HEK293 (cell line): ENCODE measurements around the gene TLE3.

Experiments
- CTCF ChIA-PET: fragments of 350-600 bp; formaldehyde crosslinking; extraction: SDS; loops from one replicate; lab custom pipeline; 2021; ENCODE audit warnings: antibody characterized with exemption; lab: Yijun Ruan, JAX
- POLR2A ChIA-PET: fragments of 300-600 bp; formaldehyde crosslinking; extraction: SDS; loops from one replicate; lab custom pipeline; 2020; ENCODE audit warnings: antibody characterized with exemption, inconsistent platforms; lab: Yijun Ruan, JAX
- H3K27ac ChIP-seq: fragments of 200-500 bp; sonication (Bioruptor generic); 2 replicates; pipeline ENCODE4 v1.5.1; 2014; ENCODE audit warnings: low read depth, low read length, control low read depth, inconsistent platforms; ENCODE audit errors: extremely low read depth
- H3K36me3 ChIP-seq, 2 experiments: fragments of 200-500 bp in 1 of 2; sonication (Bioruptor generic) in 1 of 2; 1 replicate in 1 of 2; 2 replicates in 1 of 2; pipeline ENCODE4 v1.5.1; 2014 to 2017; ENCODE audit warnings: inconsistent platforms in 2 of 2, low read length in 2 of 2; ENCODE audit not compliant: control insufficient read depth in 2 of 2, insufficient read depth in 1 of 2
- H3K4me1 ChIP-seq: fragments of 200-500 bp; sonication (Bioruptor generic); 2 replicates; pipeline ENCODE4 v1.5.1; 2014; ENCODE audit warnings: mild to moderate bottlenecking, low read length, inconsistent platforms; ENCODE audit not compliant: control insufficient read depth, insufficient read depth
- H3K4me3 ChIP-seq: 2 replicates; pipeline ENCODE4 v1.5.1; 2011; ENCODE audit warnings: low read depth, mild to moderate bottlenecking, control low read depth, low read length, moderate library complexity
- H3K9me3 ChIP-seq: fragments of 200-500 bp; sonication (Bioruptor generic); 2 replicates; pipeline ENCODE4 v1.5.1; 2014; ENCODE audit warnings: low read depth, low read length, inconsistent platforms; ENCODE audit not compliant: control insufficient read depth, insufficient read depth
- IKZF3 ChIP-seq: fragments of 450-650 bp; IDR thresholded peaks from 2 replicates; pipeline ENCODE4 v1.5.0; 2018; ENCODE audit warnings: missing biosample characterization, mild to moderate bottlenecking, missing genetic modification characterization, moderate library complexity
- KLF16 ChIP-seq: fragments of 450-650 bp; formaldehyde crosslinking; IDR thresholded peaks from 2 replicates; pipeline ENCODE4 v1.5.1; 2017; ENCODE audit warnings: missing biosample characterization, missing genetic modification characterization
- MZF1 ChIP-seq: fragments of 450-650 bp; formaldehyde crosslinking; IDR thresholded peaks from 2 replicates; pipeline ENCODE4 v1.5.1; 2017; ENCODE audit warnings: missing biosample characterization, missing genetic modification characterization, borderline replicate concordance
- REPIN1 ChIP-seq: fragments of 450-650 bp; formaldehyde crosslinking; IDR thresholded peaks from 2 replicates; pipeline ENCODE4 v1.5.1; 2017; ENCODE audit warnings: missing biosample characterization, missing genetic modification characterization, low read depth
- WT1 ChIP-seq: fragments of 450-650 bp; formaldehyde crosslinking; IDR thresholded peaks from 2 replicates; pipeline ENCODE4 v1.5.1; 2016; ENCODE audit warnings: missing biosample characterization, missing genetic modification characterization
- ZBTB7A ChIP-seq: fragments of 450-650 bp; formaldehyde crosslinking; IDR thresholded peaks from 2 replicates; pipeline ENCODE4 v1.5.1; 2016; ENCODE audit warnings: low read depth, missing biosample characterization, missing genetic modification characterization
- ZNF174 ChIP-seq: fragments of 450-650 bp; formaldehyde crosslinking; IDR thresholded peaks from 2 replicates; pipeline ENCODE4 v1.5.0; 2017; ENCODE audit warnings: missing biosample characterization, mild to moderate bottlenecking, missing genetic modification characterization
- ZNF184 ChIP-seq: fragments of 450-650 bp; IDR thresholded peaks from 2 replicates; pipeline ENCODE4 v1.5.1; 2018; ENCODE audit warnings: missing biosample characterization, mild to moderate bottlenecking, missing genetic modification characterization
- ZNF24 ChIP-seq: fragments of 450-650 bp; formaldehyde crosslinking; IDR thresholded peaks from 2 replicates; pipeline ENCODE4 v1.5.1; 2016; ENCODE audit warnings: missing biosample characterization, missing genetic modification characterization
- ZNF292 ChIP-seq: fragments of 450-650 bp; formaldehyde crosslinking; IDR thresholded peaks from 2 replicates; pipeline ENCODE4 v1.5.1; 2016; ENCODE audit warnings: low read depth, missing biosample characterization, missing genetic modification characterization, borderline replicate concordance
- ZNF324 ChIP-seq: fragments of 450-650 bp; formaldehyde crosslinking; IDR thresholded peaks from 2 replicates; pipeline ENCODE4 v1.5.1; 2016; ENCODE audit warnings: missing biosample characterization, missing genetic modification characterization
- ZNF544 ChIP-seq: fragments of 450-650 bp; formaldehyde crosslinking; IDR thresholded peaks from 2 replicates; pipeline ENCODE4 v1.5.0; 2017; ENCODE audit warnings: missing biosample characterization, missing genetic modification characterization
- ZNF596 ChIP-seq: fragments of 450-650 bp; IDR thresholded peaks from 2 replicates; pipeline ENCODE4 v1.5.0; 2018; ENCODE audit warnings: missing biosample characterization, mild to moderate bottlenecking, missing genetic modification characterization, moderate library complexity
- ZNF658 ChIP-seq: fragments of 450-650 bp; formaldehyde crosslinking; IDR thresholded peaks from 2 replicates; pipeline ENCODE4; 2016; ENCODE audit warnings: missing biosample characterization, missing genetic modification characterization
- ZNF660 ChIP-seq: fragments of 450-650 bp; IDR thresholded peaks from 2 replicates; pipeline ENCODE4 v1.5.1; 2018; ENCODE audit warnings: missing biosample characterization, mild to moderate bottlenecking, missing genetic modification characterization
- ZNF664 ChIP-seq: fragments of 450-650 bp; formaldehyde crosslinking; IDR thresholded peaks from 2 replicates; pipeline ENCODE4 v1.5.1; 2016; ENCODE audit warnings: missing biosample characterization, missing genetic modification characterization
- ZNF768 ChIP-seq: fragments of 450-650 bp; formaldehyde crosslinking; IDR thresholded peaks from 2 replicates; pipeline ENCODE4 v1.5.1; 2018; ENCODE audit warnings: missing biosample characterization, mild to moderate bottlenecking, missing genetic modification characterization
- ZNF830 ChIP-seq: fragments of 450-650 bp; IDR thresholded peaks from 2 replicates; pipeline ENCODE4 v1.5.0; 2018; ENCODE audit warnings: missing biosample characterization, missing genetic modification characterization, low read depth, mild to moderate bottlenecking, moderate library complexity
- TF ChIP-seq, protein P1 (sequence below): fragments of 450-650 bp; formaldehyde crosslinking; IDR thresholded peaks from 2 replicates; pipeline ENCODE4 v1.5.1; 2016; ENCODE audit warnings: missing biosample characterization, missing genetic modification characterization
- TF ChIP-seq, protein P2 (sequence below): fragments of 450-650 bp; formaldehyde crosslinking; IDR thresholded peaks from 2 replicates; pipeline ENCODE4 v1.5.1; 2017; ENCODE audit warnings: missing biosample characterization, missing genetic modification characterization
- TF ChIP-seq, protein P3 (sequence below): fragments of 450-650 bp; IDR thresholded peaks from 2 replicates; pipeline ENCODE4 v1.5.1; 2018; ENCODE audit warnings: missing biosample characterization, mild to moderate bottlenecking, missing genetic modification characterization
- TF ChIP-seq, protein P4 (sequence below): fragments of 450-650 bp; formaldehyde crosslinking; optimal IDR thresholded peaks from 2 replicates; pipeline ENCODE3; 2016; ENCODE audit warnings: missing biosample characterization, mild to moderate bottlenecking, missing genetic modification characterization
- TF ChIP-seq, protein P5 (sequence below): fragments of 450-650 bp; formaldehyde crosslinking; IDR thresholded peaks from 2 replicates; pipeline ENCODE4 v1.5.1; 2016; ENCODE audit warnings: missing biosample characterization, missing genetic modification characterization, borderline replicate concordance
- TF ChIP-seq, protein P6 (sequence below): fragments of 450-650 bp; formaldehyde crosslinking; IDR thresholded peaks from 2 replicates; pipeline ENCODE4 v1.5.1; 2016; ENCODE audit warnings: missing biosample characterization, missing genetic modification characterization, low read depth

The TLE3 gene

DNA sequence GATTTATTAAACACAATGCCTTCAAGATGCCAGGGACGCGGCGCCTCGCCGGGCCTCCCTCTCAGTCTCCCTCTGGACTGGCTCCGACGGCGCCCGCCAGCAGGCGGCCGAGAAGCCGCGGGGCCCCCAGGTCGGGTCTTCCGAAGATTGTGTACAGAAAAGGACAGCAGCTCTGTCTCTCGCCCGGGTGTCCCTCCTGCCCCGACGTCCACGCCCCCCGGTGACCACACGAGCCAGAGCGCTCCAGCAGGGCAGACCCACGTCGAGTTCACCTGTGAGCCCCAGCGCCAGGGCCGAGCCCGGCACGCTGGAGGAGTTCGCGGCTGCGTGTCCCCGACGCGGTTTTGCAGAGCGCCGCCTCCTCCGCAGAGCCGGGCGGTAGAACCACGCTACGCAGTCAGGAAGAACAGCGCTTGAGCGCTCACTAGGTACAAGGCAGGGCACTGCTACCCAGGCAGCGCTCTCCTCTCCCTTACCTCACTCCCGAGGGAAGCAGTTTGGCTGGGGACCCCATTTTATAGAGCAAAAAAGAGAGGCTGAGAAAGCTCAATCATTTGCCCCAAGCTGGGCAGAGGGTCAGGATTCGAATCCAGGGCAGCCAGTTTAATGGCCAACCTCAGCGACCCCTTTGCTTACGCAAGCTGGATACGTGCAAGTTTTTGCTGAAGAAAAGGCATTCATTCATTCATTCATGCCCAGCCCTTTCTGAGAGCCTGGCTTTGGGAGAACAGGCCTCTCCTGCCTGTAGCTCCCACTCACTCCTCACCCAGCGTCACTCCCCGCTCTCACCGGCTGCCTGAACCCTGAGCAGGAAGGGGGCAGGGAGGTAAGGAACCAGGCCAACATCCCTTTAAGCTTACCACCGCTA is 3.0 kb upstream of the TLE3 start:
- H3K4me1 ChIP-seq = peaks cover 20% of the 10 kb centered on the region
- CTCF ChIA-PET = interaction anchor here (0.6 to 3.0 kb wide), 14 partner anchors 10 to 633 kb away, joined by 3 to 13 read pairs (median 4); no protein-coding TSS in a partner anchor
- TF ChIP-seq ZNF768 (tag by site-specific recombination) = no peak
- TF ChIP-seq, protein P1, sequence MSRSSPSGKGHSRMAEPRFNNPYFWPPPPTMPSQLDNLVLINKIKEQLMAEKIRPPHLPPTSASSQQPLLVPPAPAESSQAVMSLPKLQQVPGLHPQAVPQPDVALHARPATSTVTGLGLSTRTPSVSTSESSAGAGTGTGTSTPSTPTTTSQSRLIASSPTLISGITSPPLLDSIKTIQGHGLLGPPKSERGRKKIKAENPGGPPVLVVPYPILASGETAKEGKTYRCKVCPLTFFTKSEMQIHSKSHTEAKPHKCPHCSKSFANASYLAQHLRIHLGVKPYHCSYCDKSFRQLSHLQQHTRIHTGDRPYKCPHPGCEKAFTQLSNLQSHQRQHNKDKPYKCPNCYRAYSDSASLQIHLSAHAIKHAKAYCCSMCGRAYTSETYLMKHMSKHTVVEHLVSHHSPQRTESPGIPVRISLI (tag by site-specific recombination) = no peak
- no peak for TF ChIP-seq ZNF184 (tag by site-specific recombination)
- TF ChIP-seq, protein P2, sequence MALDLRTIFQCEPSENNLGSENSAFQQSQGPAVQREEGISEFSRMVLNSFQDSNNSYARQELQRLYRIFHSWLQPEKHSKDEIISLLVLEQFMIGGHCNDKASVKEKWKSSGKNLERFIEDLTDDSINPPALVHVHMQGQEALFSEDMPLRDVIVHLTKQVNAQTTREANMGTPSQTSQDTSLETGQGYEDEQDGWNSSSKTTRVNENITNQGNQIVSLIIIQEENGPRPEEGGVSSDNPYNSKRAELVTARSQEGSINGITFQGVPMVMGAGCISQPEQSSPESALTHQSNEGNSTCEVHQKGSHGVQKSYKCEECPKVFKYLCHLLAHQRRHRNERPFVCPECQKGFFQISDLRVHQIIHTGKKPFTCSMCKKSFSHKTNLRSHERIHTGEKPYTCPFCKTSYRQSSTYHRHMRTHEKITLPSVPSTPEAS (tag by site-specific recombination) = no peak
- no peak for TF ChIP-seq ZNF664 (tag by site-specific recombination)
- no peak for TF ChIP-seq ZNF660 (tag by site-specific recombination)
- TF ChIP-seq, protein P3, sequence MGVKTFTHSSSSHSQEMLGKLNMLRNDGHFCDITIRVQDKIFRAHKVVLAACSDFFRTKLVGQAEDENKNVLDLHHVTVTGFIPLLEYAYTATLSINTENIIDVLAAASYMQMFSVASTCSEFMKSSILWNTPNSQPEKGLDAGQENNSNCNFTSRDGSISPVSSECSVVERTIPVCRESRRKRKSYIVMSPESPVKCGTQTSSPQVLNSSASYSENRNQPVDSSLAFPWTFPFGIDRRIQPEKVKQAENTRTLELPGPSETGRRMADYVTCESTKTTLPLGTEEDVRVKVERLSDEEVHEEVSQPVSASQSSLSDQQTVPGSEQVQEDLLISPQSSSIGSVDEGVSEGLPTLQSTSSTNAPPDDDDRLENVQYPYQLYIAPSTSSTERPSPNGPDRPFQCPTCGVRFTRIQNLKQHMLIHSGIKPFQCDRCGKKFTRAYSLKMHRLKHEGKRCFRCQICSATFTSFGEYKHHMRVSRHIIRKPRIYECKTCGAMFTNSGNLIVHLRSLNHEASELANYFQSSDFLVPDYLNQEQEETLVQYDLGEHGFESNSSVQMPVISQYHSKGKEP (tag by site-specific recombination) = no peak
- no peak for TF ChIP-seq REPIN1
- no peak for TF ChIP-seq ZNF830
- no peak for TF ChIP-seq ZNF174
- no peak for TF ChIP-seq ZNF292 (tag by site-specific recombination)
- 0 out of 2 replicates have a peak, but pooled peaks have one; percentile 13 for TF ChIP-seq KLF16
- TF ChIP-seq, protein P4, sequence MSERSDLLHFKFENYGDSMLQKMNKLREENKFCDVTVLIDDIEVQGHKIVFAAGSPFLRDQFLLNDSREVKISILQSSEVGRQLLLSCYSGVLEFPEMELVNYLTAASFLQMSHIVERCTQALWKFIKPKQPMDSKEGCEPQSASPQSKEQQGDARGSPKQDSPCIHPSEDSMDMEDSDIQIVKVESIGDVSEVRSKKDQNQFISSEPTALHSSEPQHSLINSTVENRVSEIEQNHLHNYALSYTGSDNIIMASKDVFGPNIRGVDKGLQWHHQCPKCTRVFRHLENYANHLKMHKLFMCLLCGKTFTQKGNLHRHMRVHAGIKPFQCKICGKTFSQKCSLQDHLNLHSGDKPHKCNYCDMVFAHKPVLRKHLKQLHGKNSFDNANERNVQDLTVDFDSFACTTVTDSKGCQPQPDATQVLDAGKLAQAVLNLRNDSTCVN (tag by site-specific recombination) = peak; percentile 95
- TF ChIP-seq WT1 (tag by site-specific recombination) = peak; percentile 73
- TF ChIP-seq ZNF544 = no peak
- no peak for TF ChIP-seq ZBTB7A
- TF ChIP-seq ZNF324 (tag by site-specific recombination) = 0 out of 2 replicates have a peak, but pooled peaks have one; percentile 36
- TF ChIP-seq, protein P5, sequence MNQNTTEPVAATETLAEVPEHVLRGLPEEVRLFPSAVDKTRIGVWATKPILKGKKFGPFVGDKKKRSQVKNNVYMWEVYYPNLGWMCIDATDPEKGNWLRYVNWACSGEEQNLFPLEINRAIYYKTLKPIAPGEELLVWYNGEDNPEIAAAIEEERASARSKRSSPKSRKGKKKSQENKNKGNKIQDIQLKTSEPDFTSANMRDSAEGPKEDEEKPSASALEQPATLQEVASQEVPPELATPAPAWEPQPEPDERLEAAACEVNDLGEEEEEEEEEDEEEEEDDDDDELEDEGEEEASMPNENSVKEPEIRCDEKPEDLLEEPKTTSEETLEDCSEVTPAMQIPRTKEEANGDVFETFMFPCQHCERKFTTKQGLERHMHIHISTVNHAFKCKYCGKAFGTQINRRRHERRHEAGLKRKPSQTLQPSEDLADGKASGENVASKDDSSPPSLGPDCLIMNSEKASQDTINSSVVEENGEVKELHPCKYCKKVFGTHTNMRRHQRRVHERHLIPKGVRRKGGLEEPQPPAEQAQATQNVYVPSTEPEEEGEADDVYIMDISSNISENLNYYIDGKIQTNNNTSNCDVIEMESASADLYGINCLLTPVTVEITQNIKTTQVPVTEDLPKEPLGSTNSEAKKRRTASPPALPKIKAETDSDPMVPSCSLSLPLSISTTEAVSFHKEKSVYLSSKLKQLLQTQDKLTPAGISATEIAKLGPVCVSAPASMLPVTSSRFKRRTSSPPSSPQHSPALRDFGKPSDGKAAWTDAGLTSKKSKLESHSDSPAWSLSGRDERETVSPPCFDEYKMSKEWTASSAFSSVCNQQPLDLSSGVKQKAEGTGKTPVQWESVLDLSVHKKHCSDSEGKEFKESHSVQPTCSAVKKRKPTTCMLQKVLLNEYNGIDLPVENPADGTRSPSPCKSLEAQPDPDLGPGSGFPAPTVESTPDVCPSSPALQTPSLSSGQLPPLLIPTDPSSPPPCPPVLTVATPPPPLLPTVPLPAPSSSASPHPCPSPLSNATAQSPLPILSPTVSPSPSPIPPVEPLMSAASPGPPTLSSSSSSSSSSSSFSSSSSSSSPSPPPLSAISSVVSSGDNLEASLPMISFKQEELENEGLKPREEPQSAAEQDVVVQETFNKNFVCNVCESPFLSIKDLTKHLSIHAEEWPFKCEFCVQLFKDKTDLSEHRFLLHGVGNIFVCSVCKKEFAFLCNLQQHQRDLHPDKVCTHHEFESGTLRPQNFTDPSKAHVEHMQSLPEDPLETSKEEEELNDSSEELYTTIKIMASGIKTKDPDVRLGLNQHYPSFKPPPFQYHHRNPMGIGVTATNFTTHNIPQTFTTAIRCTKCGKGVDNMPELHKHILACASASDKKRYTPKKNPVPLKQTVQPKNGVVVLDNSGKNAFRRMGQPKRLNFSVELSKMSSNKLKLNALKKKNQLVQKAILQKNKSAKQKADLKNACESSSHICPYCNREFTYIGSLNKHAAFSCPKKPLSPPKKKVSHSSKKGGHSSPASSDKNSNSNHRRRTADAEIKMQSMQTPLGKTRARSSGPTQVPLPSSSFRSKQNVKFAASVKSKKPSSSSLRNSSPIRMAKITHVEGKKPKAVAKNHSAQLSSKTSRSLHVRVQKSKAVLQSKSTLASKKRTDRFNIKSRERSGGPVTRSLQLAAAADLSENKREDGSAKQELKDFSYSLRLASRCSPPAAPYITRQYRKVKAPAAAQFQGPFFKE (tag by site-specific recombination) = no peak
- TF ChIP-seq ZNF658 (tag by site-specific recombination) = no peak
- no peak; the same call in 1 of the 2 replicates for TF ChIP-seq MZF1
- peak; percentile 99 for TF ChIP-seq ZNF24 (tag by site-specific recombination)
- TF ChIP-seq, protein P6, sequence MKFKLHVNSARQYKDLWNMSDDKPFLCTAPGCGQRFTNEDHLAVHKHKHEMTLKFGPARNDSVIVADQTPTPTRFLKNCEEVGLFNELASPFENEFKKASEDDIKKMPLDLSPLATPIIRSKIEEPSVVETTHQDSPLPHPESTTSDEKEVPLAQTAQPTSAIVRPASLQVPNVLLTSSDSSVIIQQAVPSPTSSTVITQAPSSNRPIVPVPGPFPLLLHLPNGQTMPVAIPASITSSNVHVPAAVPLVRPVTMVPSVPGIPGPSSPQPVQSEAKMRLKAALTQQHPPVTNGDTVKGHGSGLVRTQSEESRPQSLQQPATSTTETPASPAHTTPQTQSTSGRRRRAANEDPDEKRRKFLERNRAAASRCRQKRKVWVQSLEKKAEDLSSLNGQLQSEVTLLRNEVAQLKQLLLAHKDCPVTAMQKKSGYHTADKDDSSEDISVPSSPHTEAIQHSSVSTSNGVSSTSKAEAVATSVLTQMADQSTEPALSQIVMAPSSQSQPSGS (tag by site-specific recombination) = no peak
- TF ChIP-seq IKZF3 (tag by site-specific recombination) = peak; percentile 33; the same call in 1 of the 2 replicates
- no peak; the same call in 1 of the 2 replicates for TF ChIP-seq ZNF596 (tag by site-specific recombination)

More for the DNA sequence above, 3.0 kb upstream of the TLE3 start:
- Histone ChIP-seq H3K9me3 (no peaks in the 10 kb centered on the region), H3K36me3 (no peaks in the 10 kb centered on the region), H3K4me3 (peak overlapping the region; percentile 32), H3K27ac (peak overlapping the region; percentile 99)
- POLR2A ChIA-PET = interaction anchor here (0.5 to 7.0 kb wide), 32 partner anchors 8 to 638 kb away, joined by 3 to 134 read pairs (median 4); no protein-coding TSS in a partner anchor
